Right cardiac atrium (tissue), 5 donors: ENCODE data around the gene EXOC7. TPM values are rescaled to one million over a fixed set of nuclear protein-coding genes. Genes with fewer than 3 reads are reported as not detected.
"Not testable (repeated sequence)": the region's sequence is repeated elsewhere in the genome, so short reads cannot be mapped to it uniquely, and the experiment has no call there.

Source experiments
- ATAC-seq, 2 donors: fragments of 200-7000 bp; cut with Tn5 transposase; one replicate each; pipeline versions ENCODE4 v1.8.0 to v1.9.1; 2020; ENCODE audit warnings: moderate library complexity in 2 of 2, mild to moderate bottlenecking in 1 of 2
- DNase-seq, 3 donors: peaks; one replicate each; pipeline ENCODE4 v3.0.0-alpha.2; 2020
- H3K27ac ChIP-seq: one replicate; pipeline ENCODE4 v1.5.1; 2013; ENCODE audit warnings: mild to moderate bottlenecking, low read length, control low read depth, moderate library complexity
- H3K27me3 ChIP-seq: one replicate; pipeline ENCODE4 v1.6.1; 2013; ENCODE audit not compliant: control insufficient read depth, insufficient read depth
- H3K4me1 ChIP-seq: one replicate; pipeline ENCODE4 v1.6.1; 2013; ENCODE audit warnings: low read length; ENCODE audit not compliant: control insufficient read depth, insufficient read depth
- H3K4me3 ChIP-seq: one replicate; pipeline ENCODE4 v1.5.1; 2013; ENCODE audit warnings: low read length, control low read depth
- H3K9me3 ChIP-seq: one replicate; pipeline ENCODE4 v1.6.1; 2013; ENCODE audit warnings: low read length; ENCODE audit not compliant: control insufficient read depth
- WGBS: extraction: QIAGEN DNeasy Blood & Tissue Kit; methylation state at CpG from one replicate; pipeline ENCODE4 v1.1.7; 2013; 5-methylcytosine and 5-hydroxymethylcytosine counted together
- intact Hi-C, 4 donors: fragments of 100-400 bp; cut with DNase I; formaldehyde crosslinking; loops; one replicate each; pipeline versions ENCODE4 v1.11.0 to v1.14.0; 2022 to 2023
- polyA plus RNA-seq: library from polyadenylated mRNA; stranded (reverse); fragments of 200-250 nt; gene quantifications from one replicate; pipeline ENCODE4 v1.2.3, GENCODE V29; 2013
- total RNA-seq, 4 donors: library from RNA; stranded (reverse); fragmentation: NEBNext Ultra II Directional; extraction: Animal tissue kit (Norgen Biotek cat#: 25700); gene quantifications; one replicate each; pipeline ENCODE4 v1.2.1, GENCODE V29; 2021
- donor health status: healthy with polysubstance abuse.
- donor health status: DM: no; HTN: yes; CAD: no.
- donor health status: DM: no; HTN: no; CAD: no.
- donor health status: DM: no; HTN: yes; CAD: no; lungs with severe emphysema.
- donor health status: DM: yes; HTN: yes; CAD: no.

The EXOC7 gene
- total and polyA plus RNA-seq, 5 donors = 40.4 to 93.5 (median 81.9) TPM

DNA sequence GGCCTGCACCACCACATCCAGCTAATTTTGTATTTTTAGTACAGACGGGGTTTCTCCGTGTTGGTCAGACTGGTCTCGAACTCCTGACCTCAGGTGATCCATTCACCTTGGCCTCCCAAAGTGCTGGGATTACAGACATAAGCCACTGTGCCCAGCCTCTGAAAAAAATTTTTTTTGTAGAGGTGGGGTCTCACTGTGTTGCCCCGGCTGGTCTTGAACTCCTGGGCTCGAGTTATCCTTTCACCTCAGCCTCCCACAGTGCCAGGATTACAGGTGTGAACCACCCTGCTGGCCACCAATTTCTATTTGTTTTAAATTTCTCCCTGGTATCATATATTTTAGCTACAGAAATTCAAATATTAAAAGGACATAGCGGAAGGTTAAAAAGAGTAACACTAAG is 45.3 kb downstream of the EXOC7 start:
- H3K4me3 ChIP-seq, H3K27me3 ChIP-seq, H3K27ac ChIP-seq, DNase-seq, intact Hi-C loops, H3K9me3 ChIP-seq, H3K4me1 ChIP-seq, ATAC-seq: not testable (repeated sequence)
- WGBS = 89% methylated on average over 6 of the region's 6 CpGs

DNA sequence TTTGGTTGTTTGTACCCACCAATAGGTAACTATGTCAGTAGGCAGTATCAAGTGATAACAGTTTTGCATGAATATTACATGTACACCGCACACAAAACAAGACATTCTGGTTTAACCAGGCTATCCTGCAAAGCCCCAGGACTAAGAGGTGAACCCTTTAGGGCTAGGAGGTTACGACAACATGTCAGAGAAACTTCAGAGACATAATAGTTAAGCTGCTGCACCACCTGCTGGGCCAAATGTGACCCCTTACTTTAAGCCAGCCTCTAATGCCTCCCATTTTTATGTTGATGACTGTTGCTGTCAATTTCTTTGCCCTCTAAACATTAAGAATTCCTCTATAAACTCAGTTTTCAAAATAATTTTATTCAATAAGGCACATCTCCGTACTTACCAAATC is 46.7 kb downstream of the EXOC7 start:
- Histone ChIP-seq H3K9me3 (no peaks in the 10 kb centered on the region), H3K27me3 (no peaks in the 10 kb centered on the region), H3K4me3 (no peak overlapping the region), H3K4me1 (no peaks in the 10 kb centered on the region), H3K27ac (no peak overlapping the region)
- ATAC-seq (no peak), DNase-seq (no peak)
- 92% methylated on average over 3 of the region's 3 CpGs for WGBS
- intact Hi-C loops = no loop called here

DNA sequence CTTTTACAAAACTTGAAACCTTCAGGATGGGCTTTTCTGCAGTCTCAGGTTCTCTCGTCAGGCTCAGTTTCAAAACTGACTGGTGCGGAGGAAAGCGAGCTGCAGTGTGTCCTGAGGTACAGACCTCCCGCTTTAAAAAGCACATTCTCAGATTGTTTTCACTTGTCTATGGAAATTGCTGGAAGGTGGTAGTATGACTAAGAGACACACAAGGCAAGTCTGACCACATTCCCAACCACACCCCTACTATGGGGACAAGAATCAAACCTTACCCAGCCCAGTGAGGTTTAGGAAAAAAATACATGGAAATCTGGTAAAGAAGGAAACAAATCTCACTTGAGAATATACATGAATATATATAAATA is 49.5 kb downstream of the EXOC7 start:
- H3K27me3 ChIP-seq = no peaks in the 10 kb centered on the region
- WGBS = 96% methylated on average over 4 of the region's 4 CpGs
- H3K4me1 ChIP-seq = no peaks in the 10 kb centered on the region
- no peak overlapping the region for H3K4me3 ChIP-seq
- ATAC-seq = peak in 1 of 2 donors; percentile 61
- H3K27ac ChIP-seq = no peak overlapping the region
- H3K9me3 ChIP-seq = no peaks in the 10 kb centered on the region
- DNase-seq = no peak
- intact Hi-C loops = no loop called here

DNA sequence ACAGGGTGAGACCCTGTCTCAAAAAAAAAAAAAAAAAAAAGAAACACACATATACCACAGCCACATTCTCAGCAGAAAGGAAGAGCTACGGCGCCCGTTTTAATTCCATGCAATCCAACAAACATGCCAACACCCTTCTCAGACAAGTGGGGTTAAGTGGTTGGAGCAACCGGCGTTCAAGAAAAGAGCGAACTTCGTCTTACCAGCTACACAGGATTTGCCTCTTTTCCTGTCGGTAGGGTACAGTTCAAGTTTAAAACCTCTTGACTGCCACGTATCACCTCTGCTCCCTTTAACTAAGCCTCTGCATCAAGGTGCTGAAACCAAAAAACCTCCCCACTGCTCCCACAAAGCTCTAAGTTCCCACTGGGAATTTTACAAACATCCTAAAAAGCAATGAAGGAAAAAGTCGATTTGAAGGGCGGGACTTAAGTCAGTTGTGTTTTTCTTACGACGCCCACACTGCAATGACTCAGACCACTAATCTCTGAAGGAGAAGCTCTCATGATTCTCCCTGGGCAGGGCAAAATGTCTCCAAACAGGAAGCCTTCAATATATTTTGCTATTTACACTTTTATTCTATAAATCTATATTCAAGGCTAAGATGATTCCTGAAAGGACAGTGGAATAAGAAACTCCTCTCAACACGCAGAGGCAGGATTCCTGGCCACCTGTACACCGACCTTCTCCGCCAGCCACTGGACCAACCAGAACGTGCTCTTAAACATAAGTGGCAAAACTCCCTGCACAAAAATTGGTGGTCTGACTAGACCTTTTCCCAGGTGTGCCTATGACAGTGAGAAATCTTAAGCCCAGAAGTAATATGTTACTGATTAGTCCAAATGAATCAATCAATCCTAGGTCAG is 50.1 kb downstream of the EXOC7 start:
- Histone ChIP-seq H3K4me3 (no peak overlapping the region), H3K27ac (no peak overlapping the region), H3K9me3 (no peaks in the 10 kb centered on the region), H3K4me1 (no peaks in the 10 kb centered on the region), H3K27me3 (no peaks in the 10 kb centered on the region)
- WGBS = 65% methylated on average over 17 of the region's 17 CpGs
- peak in 1 of 2 donors; percentile 71 for ATAC-seq
- intact Hi-C loops = no loop called here
- no peak for DNase-seq

GRCh38 chr17:76051561-76051960 is 52.0 kb downstream of the EXOC7 start:
- DNase-seq = no peak
- intact Hi-C loops = no loop called here
- Histone ChIP-seq H3K9me3 (no peaks in the 10 kb centered on the region), H3K27ac (no peak overlapping the region), H3K27me3 (no peaks in the 10 kb centered on the region), H3K4me1 (no peaks in the 10 kb centered on the region), H3K4me3 (no peak overlapping the region)
- no peak for ATAC-seq
- WGBS = 90% methylated on average over 6 of the region's 6 CpGs

DNA sequence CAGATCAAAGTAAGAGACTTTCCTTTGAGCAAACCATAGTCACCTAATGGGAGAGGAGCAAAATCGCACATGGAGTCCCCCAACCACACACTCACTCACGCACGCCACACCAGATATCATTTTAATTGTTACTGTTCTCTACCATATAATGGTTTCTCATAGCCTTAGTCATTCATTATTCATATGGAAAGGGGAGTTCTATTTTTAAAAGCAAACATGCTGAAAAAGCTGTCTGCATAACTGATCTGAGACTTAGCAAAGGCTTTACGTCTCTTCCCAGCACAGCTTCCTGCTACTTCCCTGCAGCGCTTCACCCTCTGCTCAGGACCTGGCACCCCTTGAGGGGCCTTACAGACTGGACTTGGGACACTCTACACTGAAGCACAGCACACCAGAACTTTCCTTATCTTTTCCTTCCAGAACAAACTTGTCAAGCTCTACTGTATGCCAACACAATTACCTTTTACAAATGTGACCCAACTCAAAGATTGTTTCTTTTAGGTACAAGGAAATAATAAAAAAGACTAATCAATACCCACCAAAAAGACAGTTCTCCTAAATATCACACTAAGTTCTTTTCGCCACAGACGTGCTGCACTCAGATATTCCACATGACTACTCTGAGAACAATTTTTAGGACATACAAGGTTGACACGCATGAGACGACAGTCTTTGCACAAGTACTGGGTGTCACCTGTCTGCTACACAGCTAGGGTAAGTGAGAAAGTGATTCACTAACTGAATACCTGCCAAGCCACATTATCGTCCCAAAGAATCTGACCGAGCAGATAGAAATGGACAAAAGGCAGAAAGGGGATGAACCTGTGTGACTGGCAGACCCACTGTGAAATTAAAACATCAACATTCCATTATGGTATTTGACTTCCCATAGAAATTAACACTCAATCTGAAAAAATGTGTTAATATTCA is 52.8 kb downstream of the EXOC7 start:
- Histone ChIP-seq H3K27me3 (no peaks in the 10 kb centered on the region), H3K9me3 (no peaks in the 10 kb centered on the region), H3K4me1 (no peaks in the 10 kb centered on the region), H3K27ac (no peak overlapping the region), H3K4me3 (no peak overlapping the region)
- DNase-seq (no peak), ATAC-seq (no peak)
- 95% methylated on average over 11 of the region's 11 CpGs for WGBS
- intact Hi-C loops = no loop called here

- Histone ChIP-seq H3K9me3 (no peaks in the 10 kb centered on the region), H3K27me3 (no peaks in the 10 kb centered on the region), H3K4me3 (no peak overlapping the region), H3K4me1 (no peaks in the 10 kb centered on the region), H3K27ac (no peak overlapping the region)
- ATAC-seq (no peak), DNase-seq (no peak)
- WGBS = 91% methylated on average over 15 of the region's 15 CpGs
- intact Hi-C loops = no loop called here
Measured at GRCh38 chr17:76049836-76050537, 53.6 kb downstream of the EXOC7 start.

DNA sequence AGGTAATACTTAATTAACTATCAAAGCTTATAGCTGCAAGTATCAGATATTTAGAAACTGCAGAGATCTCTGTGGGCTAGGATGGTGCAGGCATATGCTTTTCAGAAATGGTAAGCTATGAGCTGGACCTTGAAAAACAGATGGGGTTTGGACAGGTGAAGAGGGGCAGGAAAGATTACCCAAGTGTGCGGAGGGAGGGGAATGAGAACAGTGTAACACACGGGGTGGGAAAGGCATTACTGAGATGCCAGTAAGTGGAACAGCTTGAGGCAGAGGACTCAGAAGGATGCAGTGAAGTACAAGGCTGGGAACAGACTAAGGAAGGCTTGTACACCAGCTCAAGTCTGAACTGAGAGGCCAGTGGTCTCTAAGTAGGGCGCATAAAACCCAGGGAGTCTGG is 54.3 kb downstream of the EXOC7 start:
- WGBS = 90% methylated on average over 3 of the region's 3 CpGs
- intact Hi-C loops = no loop called here
- H3K4me3 ChIP-seq = no peak overlapping the region
- H3K27me3 ChIP-seq = no peaks in the 10 kb centered on the region
- no peaks in the 10 kb centered on the region for H3K9me3 ChIP-seq
- ATAC-seq (no peak), DNase-seq (no peak)
- no peaks in the 10 kb centered on the region for H3K4me1 ChIP-seq
- H3K27ac ChIP-seq = no peak overlapping the region

GRCh38 chr17:76048711-76049110 is 54.9 kb downstream of the EXOC7 start:
- Histone ChIP-seq H3K9me3 (no peaks in the 10 kb centered on the region), H3K4me1 (no peaks in the 10 kb centered on the region), H3K27ac (no peak overlapping the region), H3K4me3 (no peak overlapping the region), H3K27me3 (no peaks in the 10 kb centered on the region)
- whole genome bisulfite sequencing = 80% methylated on average over 9 of the region's 9 CpGs
- ATAC-seq = no peak
- intact Hi-C loops = no loop called here
- DNase-seq = no peak

DNA sequence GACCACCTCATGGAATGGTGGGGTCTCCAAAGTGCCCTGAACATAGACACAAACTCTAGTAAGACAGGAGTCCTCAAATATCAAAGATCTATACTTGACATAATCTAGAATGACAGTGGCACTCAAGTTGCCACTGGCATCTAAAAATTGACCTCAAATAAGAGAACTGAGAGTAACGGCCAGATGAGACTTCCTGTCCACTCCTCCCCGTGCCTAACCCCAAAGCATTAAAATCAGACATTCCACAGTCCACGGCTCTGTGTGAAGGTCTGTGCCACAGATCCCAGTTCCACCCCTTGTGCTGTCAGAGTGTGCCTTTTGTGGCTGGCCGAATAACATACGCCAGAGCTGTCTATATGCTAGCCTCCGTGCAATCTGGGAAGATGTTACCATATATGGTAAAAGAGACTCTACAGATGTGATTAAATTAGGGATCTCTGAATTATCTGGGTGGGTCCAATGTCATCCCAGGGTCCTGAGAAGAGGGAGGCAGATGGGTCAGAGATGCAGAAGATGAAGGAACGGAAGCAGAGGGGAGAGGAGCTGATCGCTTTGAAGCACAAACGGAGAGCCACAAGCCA is 55.5 kb downstream of the EXOC7 start:
- intact Hi-C loops = no loop called here
- Histone ChIP-seq H3K9me3 (no peaks in the 10 kb centered on the region), H3K27me3 (no peaks in the 10 kb centered on the region), H3K27ac (no peak overlapping the region), H3K4me3 (no peak overlapping the region), H3K4me1 (no peaks in the 10 kb centered on the region)
- ATAC-seq (no peak), DNase-seq (no peak)
- WGBS = 81% methylated on average over 9 of the region's 9 CpGs
